Upper lobe of left lung (tissue), 6 donors: ENCODE measurements around the gene YIPF1. TPM values are rescaled to one million over a fixed set of nuclear protein-coding genes. Genes with fewer than 3 reads are reported as not detected.
A peak's percentile ranks its signal among the peaks of the same experiment; 100 is the strongest.

Experiments
- ATAC-seq, 2 donors: fragments of 200-7000 bp; cut with Tn5 transposase; one replicate each; pipeline ENCODE4 v1.9.1; 2022; ENCODE audit warnings: mild to moderate bottlenecking in 2 of 2, moderate library complexity in 2 of 2; ENCODE audit not compliant: low FRiP score in 2 of 2
- DNase-seq, 2 donors: peaks; one replicate each; pipeline ENCODE4 v3.0.0-alpha.2; 2019 to 2020
- H3K27ac ChIP-seq, 4 donors: fragments of 200-600 bp; sonication (generic); one replicate each; pipeline ENCODE4 v1.5.1; 2016 to 2019
- H3K27me3 ChIP-seq, 4 donors: fragments of 200-600 bp; sonication (generic); one replicate each; pipeline ENCODE4 v1.5.1; 2017 to 2019
- H3K36me3 ChIP-seq, 4 donors: fragments of 200-600 bp; sonication (generic); one replicate each; pipeline ENCODE4 v1.5.1; 2016 to 2019
- H3K4me1 ChIP-seq, 4 donors: fragments of 200-600 bp; sonication (generic); one replicate each; pipeline ENCODE4 v1.5.1; 2018 to 2019
- H3K4me3 ChIP-seq, 4 donors: fragments of 200-600 bp; sonication (generic); one replicate each; pipeline ENCODE4 v1.5.1; 2017 to 2019; ENCODE audit warnings: mild to moderate bottlenecking in 2 of 4, moderate library complexity in 1 of 4
- H3K9me3 ChIP-seq, 4 donors: fragments of 200-600 bp; sonication (generic); one replicate each; pipeline ENCODE4 v1.5.1; 2018 to 2019
- CTCF ChIP-seq, 6 experiments: fragments of 450-650 bp in 4 of 6; fragments of 200-600 bp in 2 of 6; sonication (generic) in 2 of 6; IDR thresholded peaks; one replicate each; pipeline ENCODE4 v1.5.1; 2016 to 2019; ENCODE audit warnings: antibody characterized with exemption in 6 of 6
- EP300 ChIP-seq, 4 donors: sonication (generic); formaldehyde crosslinking; IDR thresholded peaks; one replicate each; pipeline ENCODE4 v1.5.1; 2017; ENCODE audit warnings: antibody characterized with exemption in 4 of 4, control low read depth in 2 of 4
- POLR2A ChIP-seq, 4 donors: fragments of 450-650 bp; IDR thresholded peaks; one replicate each; pipeline ENCODE4 v1.5.1; 2016 to 2017; ENCODE audit warnings: antibody characterized with exemption in 4 of 4, mild to moderate bottlenecking in 2 of 4
- POLR2AphosphoS5 ChIP-seq, 2 donors: sonication (generic); formaldehyde crosslinking; IDR thresholded peaks; one replicate each; pipeline ENCODE4 v1.5.1; 2017; ENCODE audit warnings: antibody characterized with exemption in 2 of 2
- WGBS, 2 donors: methylation state at CpG; one replicate each; pipeline ENCODE4 v1.1.5; 2017 to 2018; 5-methylcytosine and 5-hydroxymethylcytosine counted together
- total RNA-seq, 6 donors: library from RNA; depleted of rRNA in 4 of 6; stranded (reverse); fragments of >200 nt in 4 of 6; gene quantifications; one replicate each; pipeline versions ENCODE4 v1.1.0 to v1.2.1, GENCODE V29; 2016 to 2021
- donor health status: DM: no; HTN: no; CAD: no; lungs with moderate emphysema.
- donor health status: DM: no; HTN: yes; CAD: no; lungs with severe emphysema.

YIPF1 gene
- total RNA-seq, 6 donors from 2014 or later, result 14.8 to 52.4 (median 22.0) TPM

DNA sequence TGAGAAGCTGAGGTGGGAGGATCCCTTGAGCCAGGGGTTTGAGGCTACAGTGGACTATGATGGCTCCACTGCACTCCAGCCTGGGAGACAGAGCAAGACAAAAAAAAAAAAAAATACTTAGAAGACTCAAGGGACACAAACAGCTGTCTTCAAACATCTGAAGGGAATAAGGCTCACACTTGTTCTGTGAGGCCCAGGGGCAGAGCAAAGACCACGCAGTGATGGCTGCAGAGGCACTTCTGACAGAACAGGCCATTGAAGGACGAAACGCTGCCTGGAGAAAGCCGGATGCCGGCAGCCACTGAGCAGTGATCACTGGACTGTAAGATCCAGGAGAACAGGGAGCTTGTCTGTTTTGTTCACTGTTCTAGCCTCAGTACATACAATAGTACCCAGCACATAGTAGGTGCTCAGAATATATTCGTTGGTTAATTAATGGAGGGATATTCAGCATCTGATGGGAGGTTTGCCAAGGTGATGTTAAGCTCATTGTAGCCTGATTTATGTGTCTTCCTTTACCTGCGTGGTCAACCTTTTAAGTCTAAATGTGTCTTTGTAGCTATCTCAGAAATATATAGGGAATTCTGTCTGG lies 39.4 kb downstream of the YIPF1 start:
- 90 to 93% methylated on average over 7 of the region's 7 CpGs for WGBS, 2 donors
- Histone ChIP-seq H3K27me3 (no peaks in the 10 kb centered on the region), H3K9me3 (no peaks in the 10 kb centered on the region), H3K27ac (no peak overlapping the region), H3K36me3 (peaks cover 12 to 41% (median 26%) of the 10 kb centered on the region in 4 donors), H3K4me1 (no peaks in the 10 kb centered on the region), H3K4me3 (no peak overlapping the region)
- no peak for ATAC-seq
- no peak for TF ChIP-seq POLR2AphosphoS5 (IDR thresholded peaks at IDR 0.05)
- DNase-seq, result no peak

- Histone ChIP-seq H3K36me3 (peaks cover 3 to 19% (median 12%) of the 10 kb centered on the region in 4 donors), H3K27ac (no peak overlapping the region), H3K4me1 (no peaks in the 10 kb centered on the region), H3K27me3 (no peaks in the 10 kb centered on the region), H3K9me3 (no peaks in the 10 kb centered on the region), H3K4me3 (no peak overlapping the region)
- ATAC-seq (no peak), DNase-seq (no peak)
- 84 to 86% methylated on average over 6 of the region's 6 CpGs for WGBS, 2 donors
- no peak for TF ChIP-seq EP300 (IDR thresholded peaks at IDR 0.05)
- TF ChIP-seq POLR2AphosphoS5 (IDR thresholded peaks at IDR 0.05), result no peak
- TF ChIP-seq POLR2A (IDR thresholded peaks at IDR 0.05), result no peak
- no peak for TF ChIP-seq CTCF (IDR thresholded peaks at IDR 0.05)
Measured at GRCh38 chr1:53847980-53848379, 41.6 kb downstream of the YIPF1 start.

DNA sequence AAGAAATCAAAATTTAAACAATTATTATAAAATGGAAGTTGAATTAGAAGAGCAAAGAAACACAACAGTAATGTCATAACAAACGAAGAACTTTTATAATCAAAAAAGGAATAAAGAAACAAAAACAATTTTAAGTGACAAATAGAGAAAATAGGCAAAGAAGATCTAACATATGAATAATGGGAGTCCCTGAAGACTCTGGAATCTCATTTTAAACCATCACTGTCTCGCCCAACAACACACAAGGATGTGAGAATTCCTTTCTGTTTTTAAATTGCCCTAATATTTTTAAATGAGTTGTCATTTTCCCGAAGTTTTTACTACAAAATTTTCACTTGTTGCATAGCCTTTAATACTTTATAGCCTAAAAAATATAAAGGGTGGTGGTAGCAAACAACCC lies 47.2 kb downstream of the YIPF1 start:
- H3K4me1 ChIP-seq, result peaks cover under 1 to 6% (median 3%) of the 10 kb centered on the region in 4 donors
- peaks cover 0 to 9% (median 7%) of the 10 kb centered on the region in 4 donors for H3K9me3 ChIP-seq
- 84% methylated on average over 3 of the region's 3 CpGs for WGBS, 2 donors
- no peak for ATAC-seq
- no peak overlapping the region for H3K27ac ChIP-seq
- TF ChIP-seq POLR2A (IDR thresholded peaks at IDR 0.05) (no peak), CTCF (IDR thresholded peaks at IDR 0.05) (no peak), EP300 (IDR thresholded peaks at IDR 0.05) (no peak), POLR2AphosphoS5 (IDR thresholded peaks at IDR 0.05) (no peak)
- no peaks in the 10 kb centered on the region for H3K27me3 ChIP-seq
- no peak for DNase-seq
- H3K36me3 ChIP-seq, result no peaks in the 10 kb centered on the region
- no peak overlapping the region for H3K4me3 ChIP-seq

- H3K9me3 ChIP-seq, result peaks cover 0 to 9% (median 7%) of the 10 kb centered on the region in 4 donors
- peak overlapping the region; percentile 95 to 99 (median 98) for H3K27ac ChIP-seq
- DNase-seq, result no peak
- no peaks in the 10 kb centered on the region for H3K27me3 ChIP-seq
- TF ChIP-seq POLR2AphosphoS5 (IDR thresholded peaks at IDR 0.05), result no peak
- TF ChIP-seq EP300 (IDR thresholded peaks at IDR 0.05), result no peak
- no peak for TF ChIP-seq CTCF (IDR thresholded peaks at IDR 0.05)
- TF ChIP-seq POLR2A (IDR thresholded peaks at IDR 0.05), result no peak
- H3K4me1 ChIP-seq, result peaks cover 7 to 11% (median 9%) of the 10 kb centered on the region in 4 donors
- no peaks in the 10 kb centered on the region for H3K36me3 ChIP-seq
- WGBS, 2 donors, result 2 to 3% methylated on average over 2 of the region's 2 CpGs
- no peak for ATAC-seq
- H3K4me3 ChIP-seq, result peak overlapping the region in 3 of 4 donors; percentile 91 to 99 (median 97)
Measured at GRCh38 chr1:53838654-53838974, 51.0 kb downstream of the YIPF1 start.

- peaks cover 7 to 11% (median 9%) of the 10 kb centered on the region in 4 donors for H3K4me1 ChIP-seq
- peak within 1 kb of the TSS; percentile 95 to 99 (median 98) for H3K27ac ChIP-seq
- H3K27me3 ChIP-seq, result no peaks in the 10 kb centered on the region
- H3K4me3 ChIP-seq, result peak within 1 kb of the TSS; percentile 91 to 99 (median 96)
- DNase-seq (peak; percentile 92 to 96), ATAC-seq (peak; percentile 99)
- peak in 1 of 4 donors; percentile 58 for TF ChIP-seq POLR2A (IDR thresholded peaks at IDR 0.05)
- TF ChIP-seq POLR2AphosphoS5 (IDR thresholded peaks at IDR 0.05), result peak; percentile 50 to 72
- no peak for TF ChIP-seq EP300 (IDR thresholded peaks at IDR 0.05)
- TF ChIP-seq CTCF (IDR thresholded peaks at IDR 0.05), result peak in 1 of 6 experiments; percentile 39
- peaks cover 0 to 9% (median 7%) of the 10 kb centered on the region in 4 donors for H3K9me3 ChIP-seq
- no peaks in the 10 kb centered on the region for H3K36me3 ChIP-seq
- 1% methylated on average over 18 to 28 of the region's 59 CpGs for WGBS, 2 donors
Measured at GRCh38 chr1:53837924-53838653, 51.5 kb downstream of the YIPF1 start, which contains the start of gene NDC1. NDC1 (minus strand) TSS chr1:53838296; CDS start chr1:53838261, 35 bp downstream.
